Activated naive CD4-positive, alpha-beta T cell treated with anti-CD3 and anti-CD28 coated beads, Interleukin-2, amount 50 U/mL, for 16 hours (primary cell): Measurements from ENCODE around the gene BRINP3.

ENCODE experiments used
- DNase-seq: peaks from one replicate; pipeline ENCODE4 v3.0.0-alpha.2; 2020

Gene BRINP3

GRCh38 chr1:190444464-190444863 lies 33.2 kb downstream of the BRINP3 start:
- no peak for DNase-seq

GRCh38 chr1:190439447-190439846 lies 38.2 kb downstream of the BRINP3 start:
- DNase-seq: no peak

GRCh38 chr1:190436615-190437014 lies 41.0 kb downstream of the BRINP3 start:
- DNase-seq: no peak

GRCh38 chr1:190429932-190430331 lies 47.7 kb downstream of the BRINP3 start:
- no peak for DNase-seq

DNA sequence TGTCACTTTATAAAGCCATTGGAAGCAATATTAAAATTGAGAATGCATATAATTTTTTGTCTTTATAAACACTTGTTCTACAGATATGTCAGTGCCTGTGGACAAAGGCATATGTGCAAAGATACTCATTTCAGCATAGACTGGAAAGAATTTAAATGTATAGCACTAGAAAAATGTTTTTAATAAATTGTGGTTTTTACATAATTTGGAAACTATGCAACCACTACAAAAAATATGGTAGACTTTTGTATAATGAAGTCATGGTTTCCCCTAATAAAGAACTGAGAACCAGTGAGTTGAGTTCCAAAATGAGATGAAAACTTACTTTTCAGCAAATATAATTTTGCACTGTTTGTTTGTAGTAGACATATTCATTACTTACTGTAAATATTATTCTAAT lies 48.5 kb downstream of the BRINP3 start:
- DNase-seq: no peak

DNA sequence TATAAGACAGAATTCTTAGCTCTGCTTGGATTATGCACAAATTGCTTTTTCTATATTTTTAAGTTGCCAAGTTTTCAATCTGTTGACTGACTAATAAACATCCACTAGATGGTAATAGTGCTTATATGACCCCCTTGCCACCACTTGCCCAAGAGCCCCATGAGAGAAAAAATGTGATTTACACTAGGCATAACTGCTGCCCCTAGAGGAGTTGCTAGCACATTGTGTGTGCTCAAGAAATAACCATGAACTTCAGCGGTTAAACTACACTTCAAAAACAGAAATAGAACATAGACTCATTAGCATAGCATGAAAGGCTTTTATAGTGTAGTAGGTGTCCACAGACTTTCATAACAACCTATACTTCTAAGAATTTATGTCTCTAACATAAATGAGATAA lies 61.4 kb downstream of the BRINP3 start:
- no peak for DNase-seq

DNA sequence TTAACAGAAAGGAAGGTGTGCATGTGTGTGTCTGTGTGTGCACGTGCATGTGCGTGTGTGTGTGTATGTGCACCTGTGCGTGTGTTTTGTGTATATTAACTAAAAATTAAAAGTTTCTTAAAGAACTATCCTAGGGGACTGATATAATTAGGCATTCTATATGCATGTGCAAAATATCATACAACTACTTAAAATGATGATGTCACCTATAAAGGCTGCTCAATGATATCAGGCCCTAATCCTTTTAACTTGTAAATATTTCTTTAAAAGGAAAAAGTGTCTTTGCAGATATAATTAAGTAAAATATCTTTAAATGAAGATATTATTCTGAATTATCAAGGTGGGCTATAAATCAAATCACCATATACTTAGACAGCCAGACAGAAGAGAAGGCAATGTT lies 64.5 kb downstream of the BRINP3 start:
- DNase-seq: no peak

DNA sequence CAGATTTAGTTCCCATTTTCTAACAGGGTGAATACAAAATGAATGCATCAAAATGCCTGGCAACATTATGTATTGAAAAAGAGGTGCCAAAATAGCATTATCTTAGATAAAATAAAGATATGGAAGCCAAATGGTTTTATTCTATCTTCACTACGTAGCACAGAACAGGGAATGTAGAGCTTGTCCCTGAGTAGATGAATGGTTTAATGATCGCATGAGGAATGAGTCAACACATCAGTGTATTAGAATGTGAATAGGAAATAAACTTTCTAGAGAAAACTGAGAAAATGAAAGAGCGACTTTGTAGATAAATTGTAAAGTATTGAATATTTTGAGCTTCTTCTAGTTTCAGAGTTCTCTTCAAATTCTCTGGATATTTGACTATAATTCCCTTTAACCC lies 74.3 kb downstream of the BRINP3 start:
- DNase-seq: no peak

DNA sequence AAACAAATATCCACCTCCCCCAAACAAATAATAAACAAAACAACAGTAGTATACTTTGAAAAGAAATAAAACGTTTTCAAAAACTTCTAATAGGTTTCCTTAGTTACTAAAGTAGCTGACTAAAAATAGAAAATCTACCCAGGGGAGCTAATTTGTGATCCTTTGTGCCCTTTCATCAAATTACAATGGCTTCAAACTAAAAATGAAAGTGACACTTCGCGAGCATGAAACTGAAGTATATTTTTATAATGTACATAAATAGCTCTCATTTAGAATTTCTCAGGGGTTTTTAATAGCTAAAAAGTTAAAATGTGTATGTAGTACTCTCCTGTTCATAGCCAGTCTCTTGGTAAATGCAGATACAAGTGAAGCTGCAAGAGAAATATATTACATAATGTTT lies 78.4 kb downstream of the BRINP3 start:
- DNase-seq: no peak

- DNase-seq: no peak
Observed at GRCh38 chr1:190391582-190391981, 86.1 kb downstream of the BRINP3 start.

- DNase-seq: no peak
Observed at GRCh38 chr1:190377991-190378390, 99.7 kb downstream of the BRINP3 start.

GRCh38 chr1:190377294-190377693 lies 100.4 kb downstream of the BRINP3 start:
- no peak for DNase-seq

- DNase-seq: no peak
Observed at GRCh38 chr1:190376044-190376443, 101.6 kb downstream of the BRINP3 start.

DNA sequence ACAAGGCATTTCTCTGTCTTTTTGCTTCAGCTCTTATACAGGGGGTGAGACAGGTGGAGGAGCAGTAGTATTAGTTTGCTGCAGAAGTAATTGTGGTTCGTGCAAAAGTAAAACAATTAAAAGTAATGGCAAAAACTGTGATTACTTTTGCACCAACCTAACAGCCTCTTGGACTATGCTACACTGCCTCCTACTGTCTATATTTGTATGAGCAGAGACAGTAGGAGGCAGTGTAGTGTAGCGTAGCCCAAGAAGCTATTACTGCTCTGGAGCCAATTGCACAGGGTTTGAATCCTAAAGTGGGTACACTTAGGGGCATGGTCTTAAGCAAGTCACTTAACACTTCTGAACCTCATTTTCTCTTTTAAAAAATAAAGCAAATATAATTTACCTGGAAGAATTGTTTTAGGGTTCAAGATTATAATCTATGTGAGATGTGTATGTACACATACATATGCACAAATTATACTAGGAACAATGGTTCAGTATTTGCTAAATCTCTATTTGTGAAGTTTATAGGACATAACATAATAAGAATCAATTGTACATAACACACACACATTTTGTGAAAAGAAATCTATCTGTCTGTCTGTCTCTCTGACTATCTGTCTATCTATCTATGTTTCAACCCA lies 103.8 kb downstream of the BRINP3 start:
- DNase-seq: no peak

DNA sequence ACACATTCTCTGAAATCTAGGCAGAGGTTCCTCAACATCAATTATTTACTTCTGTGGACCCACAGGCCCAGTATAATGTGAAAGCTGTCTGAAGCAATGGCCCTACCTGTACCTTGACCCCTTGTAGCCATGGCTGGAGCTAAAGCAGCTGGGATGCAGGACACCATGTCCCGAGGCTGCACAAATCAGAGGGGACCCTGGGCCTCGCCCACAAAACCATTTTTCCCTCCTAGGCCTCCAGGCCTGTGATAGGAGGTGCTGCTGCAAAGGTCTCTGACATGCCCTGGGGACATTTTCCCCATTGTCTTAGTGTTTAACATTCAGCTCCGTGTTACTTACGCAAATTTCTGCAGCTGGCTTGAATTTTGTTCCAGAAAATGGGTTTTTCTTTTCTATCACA lies 110.5 kb downstream of the BRINP3 start:
- DNase-seq: no peak

GRCh38 chr1:190365283-190365682 lies 112.4 kb downstream of the BRINP3 start:
- DNase-seq: no peak

GRCh38 chr1:190353538-190354101 lies 124.0 kb downstream of the BRINP3 start:
- DNase-seq: no peak

DNA sequence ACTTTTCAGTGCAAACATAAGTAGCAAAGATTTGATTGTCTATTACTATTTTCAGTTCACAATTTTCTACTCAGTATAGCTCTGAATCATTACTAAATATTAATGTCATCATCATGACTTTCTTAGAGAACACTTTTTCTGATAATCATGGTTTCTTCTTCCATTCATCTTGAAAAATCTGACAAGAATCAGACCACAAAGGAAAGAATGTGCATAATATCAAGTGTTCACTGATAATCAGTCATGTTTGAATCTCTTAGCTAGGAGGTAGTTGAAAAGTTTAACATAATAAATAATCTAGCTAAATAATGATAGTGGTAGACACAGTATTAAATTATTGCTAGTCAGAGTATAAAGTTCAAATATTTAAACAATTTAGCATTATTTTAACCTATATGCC lies 133.2 kb downstream of the BRINP3 start:
- DNase-seq: no peak

DNA sequence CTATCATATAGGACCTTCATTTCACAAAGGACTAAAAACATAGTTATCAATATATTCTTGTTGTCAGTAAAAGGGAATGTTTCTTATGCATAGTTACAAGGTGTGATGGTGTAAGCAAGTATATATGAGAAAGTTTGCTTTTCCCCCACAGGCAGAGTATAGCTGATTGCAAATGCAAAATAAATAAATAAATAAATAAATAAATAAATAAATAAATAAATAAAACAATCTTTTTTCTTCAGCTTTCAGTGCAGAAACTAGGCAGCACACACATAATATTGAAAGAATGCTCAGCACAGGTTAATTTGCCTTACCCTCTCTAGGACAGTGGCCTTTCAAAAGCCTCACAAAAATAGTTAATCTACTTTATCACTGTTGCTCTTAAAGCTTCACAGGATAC lies 138.8 kb downstream of the BRINP3 start:
- DNase-seq: no peak

DNA sequence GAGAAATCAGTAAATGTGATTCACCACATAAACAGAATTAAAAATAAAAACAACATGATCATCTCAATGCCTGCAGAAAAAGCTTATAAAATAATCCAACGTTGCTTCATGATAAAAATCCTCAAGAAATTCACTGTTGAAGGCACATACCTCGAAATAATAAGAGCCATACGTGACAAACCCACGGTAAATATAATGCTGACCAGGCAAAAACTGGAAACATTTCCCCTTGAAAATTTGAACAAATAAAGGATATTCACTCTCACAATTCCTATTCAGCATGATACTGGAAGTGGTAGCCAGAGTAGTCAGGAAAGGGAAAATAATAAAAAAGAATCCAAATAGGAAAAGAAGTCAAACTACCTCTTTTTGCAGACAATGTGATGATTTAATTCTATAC lies 148.8 kb downstream of the BRINP3 start:
- DNase-seq: no peak

- DNase-seq: no peak
Observed at GRCh38 chr1:190328361-190328760, 149.3 kb downstream of the BRINP3 start.

DNA sequence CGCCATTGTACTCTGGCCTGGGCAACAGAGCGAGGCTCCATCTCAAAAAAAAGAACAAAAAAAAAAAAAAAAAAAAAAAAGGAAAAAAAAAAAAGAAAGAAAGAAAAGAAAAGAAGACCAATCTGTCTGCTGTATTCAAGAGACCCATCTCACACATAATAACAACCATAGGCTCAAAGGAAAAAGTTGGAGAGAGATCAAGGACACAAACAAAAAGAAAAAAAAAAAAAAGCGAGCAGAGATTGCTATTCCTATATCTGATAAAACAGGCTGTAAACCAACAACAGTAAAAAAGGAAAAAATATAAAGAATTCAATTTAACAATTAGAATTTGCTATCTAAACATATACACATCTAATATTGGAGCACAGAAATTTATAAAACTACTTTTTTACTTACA lies 150.4 kb downstream of the BRINP3 start:
- DNase-seq: no peak

- DNase-seq: no peak
Observed at GRCh38 chr1:190323530-190323929, 154.1 kb downstream of the BRINP3 start.

DNA sequence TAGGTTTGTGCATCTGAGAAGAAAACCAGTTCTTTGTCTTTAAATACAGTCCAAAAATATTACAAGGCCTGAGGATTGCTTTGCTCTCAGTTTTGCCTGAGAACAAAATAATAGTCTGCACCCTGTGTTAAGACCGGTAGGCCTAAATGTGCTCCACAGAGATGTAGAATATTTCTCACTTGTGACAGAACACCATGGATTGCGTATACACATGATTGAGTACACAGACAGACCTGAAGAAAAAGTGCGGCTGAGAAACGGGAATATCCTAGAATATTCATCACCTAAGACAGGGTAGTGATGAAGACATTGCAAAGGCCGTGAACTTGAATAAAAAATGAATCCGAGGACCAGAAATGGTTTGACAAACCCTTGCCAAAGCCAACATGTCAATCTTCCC lies 155.4 kb downstream of the BRINP3 start:
- no peak for DNase-seq

GRCh38 chr1:190320952-190321351 lies 156.7 kb downstream of the BRINP3 start:
- no peak for DNase-seq
